HG02588 (cell line): ENCODE data around the gene HAL.

Source experiments
- ATAC-seq: cut with Tn5 transposase; IDR thresholded peaks from one replicate; pipeline ENCODE4 v1.9.1; 2021; ENCODE audit warnings: mild to moderate bottlenecking, moderate library complexity; ENCODE audit not compliant: unreplicated experiment

HAL gene

GRCh38 chr12:95942524-95943329, 53.4 kb downstream of the HAL start, which contains the start of gene CCDC38:
Gene CCDC38 (minus strand): TSS chr12:95942614. CDS start chr12:95936509, 6,105 bp downstream.
- peak; percentile 97 for ATAC-seq

DNA sequence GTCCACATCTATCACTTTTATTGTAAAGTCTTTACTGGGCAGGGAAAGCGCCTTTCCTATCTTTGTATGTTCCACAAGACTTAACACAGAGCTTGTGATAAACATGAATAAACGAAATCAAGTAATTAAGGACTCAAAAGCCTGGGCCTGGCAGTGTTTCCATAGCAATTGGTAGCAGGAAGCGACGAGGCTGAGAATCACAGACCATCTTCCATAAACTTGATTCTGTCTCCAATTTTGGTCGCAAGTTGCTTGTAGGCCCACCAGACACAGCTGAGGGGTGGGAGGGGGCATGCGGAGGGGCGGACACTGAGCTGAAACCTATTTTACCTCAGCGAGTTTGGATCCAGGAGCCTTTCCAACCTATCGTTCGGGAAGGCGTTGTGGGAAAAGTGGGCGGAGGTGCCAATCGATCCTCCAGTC, 54.0 kb downstream of the HAL start:
- no peak for ATAC-seq

DNA sequence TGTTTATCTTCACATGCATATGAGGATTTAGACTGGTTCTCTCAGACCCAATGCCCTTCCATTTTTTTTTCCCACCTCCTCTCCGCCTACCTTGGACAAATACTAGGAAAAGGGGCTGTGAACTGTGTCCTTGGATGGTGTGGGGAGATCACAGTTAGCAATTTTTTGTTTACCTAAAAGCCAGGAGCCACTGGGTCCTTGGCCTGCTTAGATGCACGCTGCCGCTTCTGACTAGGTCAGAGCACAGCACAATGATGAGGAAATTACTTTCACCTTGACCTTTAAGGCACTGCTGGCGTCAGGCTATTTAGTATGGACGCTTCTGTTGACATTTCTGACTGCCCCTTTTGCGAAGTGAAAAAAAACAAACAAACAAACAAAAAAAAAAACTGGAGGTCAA, 55.6 kb downstream of the HAL start:
- no peak for ATAC-seq
